NCI-H2196 treated with DMSO at 0.1 percent for 48 hours (cell line): ENCODE data around the gene MUC12.
"Not testable (repeated sequence)": the region's sequence is repeated elsewhere in the genome, so short reads cannot be mapped to it uniquely, and the experiment has no call there.

Experiments used
- DNase-seq: peaks from one replicate; lab custom pipeline; 2025; ENCODE audit not compliant: unreplicated experiment; lab: John Stamatoyannopoulos, UW

The MUC12 gene, protein sequence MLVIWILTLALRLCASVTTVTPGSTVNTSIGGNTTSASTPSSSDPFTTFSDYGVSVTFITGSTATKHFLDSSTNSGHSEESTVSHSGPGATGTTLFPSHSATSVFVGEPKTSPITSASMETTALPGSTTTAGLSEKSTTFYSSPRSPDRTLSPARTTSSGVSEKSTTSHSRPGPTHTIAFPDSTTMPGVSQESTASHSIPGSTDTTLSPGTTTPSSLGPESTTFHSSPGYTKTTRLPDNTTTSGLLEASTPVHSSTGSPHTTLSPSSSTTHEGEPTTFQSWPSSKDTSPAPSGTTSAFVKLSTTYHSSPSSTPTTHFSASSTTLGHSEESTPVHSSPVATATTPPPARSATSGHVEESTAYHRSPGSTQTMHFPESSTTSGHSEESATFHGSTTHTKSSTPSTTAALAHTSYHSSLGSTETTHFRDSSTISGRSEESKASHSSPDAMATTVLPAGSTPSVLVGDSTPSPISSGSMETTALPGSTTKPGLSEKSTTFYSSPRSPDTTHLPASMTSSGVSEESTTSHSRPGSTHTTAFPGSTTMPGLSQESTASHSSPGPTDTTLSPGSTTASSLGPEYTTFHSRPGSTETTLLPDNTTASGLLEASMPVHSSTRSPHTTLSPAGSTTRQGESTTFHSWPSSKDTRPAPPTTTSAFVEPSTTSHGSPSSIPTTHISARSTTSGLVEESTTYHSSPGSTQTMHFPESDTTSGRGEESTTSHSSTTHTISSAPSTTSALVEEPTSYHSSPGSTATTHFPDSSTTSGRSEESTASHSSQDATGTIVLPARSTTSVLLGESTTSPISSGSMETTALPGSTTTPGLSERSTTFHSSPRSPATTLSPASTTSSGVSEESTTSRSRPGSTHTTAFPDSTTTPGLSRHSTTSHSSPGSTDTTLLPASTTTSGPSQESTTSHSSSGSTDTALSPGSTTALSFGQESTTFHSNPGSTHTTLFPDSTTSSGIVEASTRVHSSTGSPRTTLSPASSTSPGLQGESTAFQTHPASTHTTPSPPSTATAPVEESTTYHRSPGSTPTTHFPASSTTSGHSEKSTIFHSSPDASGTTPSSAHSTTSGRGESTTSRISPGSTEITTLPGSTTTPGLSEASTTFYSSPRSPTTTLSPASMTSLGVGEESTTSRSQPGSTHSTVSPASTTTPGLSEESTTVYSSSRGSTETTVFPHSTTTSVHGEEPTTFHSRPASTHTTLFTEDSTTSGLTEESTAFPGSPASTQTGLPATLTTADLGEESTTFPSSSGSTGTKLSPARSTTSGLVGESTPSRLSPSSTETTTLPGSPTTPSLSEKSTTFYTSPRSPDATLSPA (N-terminal part only)

DNA sequence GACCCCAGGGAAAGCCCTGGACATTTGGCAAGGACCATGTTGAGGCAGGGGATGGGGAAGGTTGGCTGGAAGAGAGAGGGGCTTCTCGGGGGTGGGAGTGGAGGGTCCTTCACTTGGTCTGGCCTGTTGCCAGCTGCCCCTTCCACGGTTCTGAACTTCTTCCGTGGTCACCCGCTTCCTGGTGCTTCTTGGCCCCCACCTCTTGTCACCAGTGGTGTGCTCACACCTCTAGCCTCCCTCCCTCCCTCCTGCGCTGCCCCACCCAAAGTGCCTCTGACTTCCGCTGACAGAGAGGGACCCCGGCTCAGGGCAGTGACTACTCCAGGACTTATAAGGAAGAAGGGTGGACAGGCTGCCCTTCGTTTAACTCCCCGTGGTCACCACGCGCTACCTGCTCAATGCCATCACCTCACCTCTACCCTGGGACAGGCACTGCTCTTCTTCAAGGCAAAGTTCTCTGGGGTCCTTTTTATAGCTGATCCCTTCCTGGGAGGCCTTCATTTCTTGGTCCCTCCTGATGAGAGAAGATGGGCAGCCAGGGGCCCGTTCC, at the start of gene MUC12:
Gene MUC12, plus strand, starts transcription at position 500 of the 550 bp plus-strand sequence. CDS start 58 bp downstream, outside the sequence.
- no peak for DNase-seq

DNA sequence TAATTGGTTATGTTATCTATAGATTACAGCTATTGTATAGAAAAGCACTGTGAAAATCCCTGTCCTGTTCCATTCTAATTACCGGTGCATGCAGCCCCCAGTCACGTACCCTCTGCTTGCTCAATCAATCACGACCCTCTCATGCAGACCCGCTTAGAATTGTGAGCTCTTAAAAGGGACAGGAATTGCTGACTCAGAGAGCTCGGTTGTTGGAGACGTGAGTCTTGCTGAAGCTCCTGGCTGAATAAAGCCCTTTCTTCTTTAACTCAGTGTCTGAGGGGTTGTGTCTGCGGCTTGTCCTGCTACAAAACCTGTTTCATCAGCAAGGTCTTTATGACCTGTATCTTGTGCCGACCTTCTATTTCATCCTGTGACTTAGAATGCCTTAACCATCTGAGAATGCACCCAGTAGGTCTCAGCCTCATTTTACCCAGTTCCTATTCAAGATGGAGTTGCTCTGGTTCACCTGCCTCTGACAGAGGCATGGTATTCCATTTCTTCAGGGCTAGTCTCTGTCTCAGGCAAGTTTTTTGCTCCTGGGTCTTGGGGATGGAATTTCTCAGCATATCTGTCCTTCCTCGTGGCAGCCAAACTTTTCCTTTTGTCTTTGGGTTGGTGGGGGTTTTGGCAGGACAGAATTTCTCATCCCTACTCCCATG, 49.5 kb upstream of the MUC12 start:
- DNase-seq = not testable (repeated sequence)

DNA sequence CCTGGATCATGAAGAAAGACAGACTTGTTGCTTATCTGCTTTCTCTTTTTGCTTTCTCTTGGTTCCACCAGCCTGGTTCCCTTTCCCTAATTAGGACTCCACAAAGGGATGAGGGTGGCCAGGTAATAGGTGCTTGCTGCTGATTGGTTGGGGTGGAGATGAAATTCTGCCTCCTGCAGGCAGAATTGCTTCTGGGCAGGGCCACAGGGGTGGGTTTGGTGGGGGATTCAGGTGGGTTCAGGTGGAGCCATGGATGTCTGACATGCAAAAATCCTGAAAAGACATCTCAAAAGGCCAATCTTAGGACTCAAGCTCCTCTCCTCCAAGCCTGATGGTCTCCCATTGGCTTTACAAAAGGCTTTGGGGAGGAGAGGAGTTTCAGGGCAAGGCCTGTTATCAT, 48.3 kb upstream of the MUC12 start:
- DNase-seq = no peak

DNA sequence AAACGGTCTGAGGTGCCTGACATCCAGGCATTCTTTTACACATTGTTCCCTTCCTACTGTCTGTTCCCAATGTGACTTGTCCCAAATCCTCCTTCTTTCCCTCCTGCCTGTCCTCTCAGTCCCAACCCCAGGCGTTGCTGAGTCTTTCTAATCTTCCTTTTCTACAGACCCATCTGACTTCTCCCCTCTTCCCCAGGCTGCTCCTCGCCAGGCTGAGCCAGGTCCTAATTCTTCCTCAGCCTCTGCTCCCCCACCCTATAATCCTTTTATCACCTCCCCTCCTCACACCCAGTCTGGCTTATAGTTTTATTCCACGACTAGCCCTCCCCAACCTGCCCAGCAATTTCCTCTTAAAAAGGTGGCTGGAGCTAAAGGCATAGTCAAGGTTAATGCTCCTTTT, 45.7 kb upstream of the MUC12 start:
- not testable (repeated sequence) for DNase-seq

DNA sequence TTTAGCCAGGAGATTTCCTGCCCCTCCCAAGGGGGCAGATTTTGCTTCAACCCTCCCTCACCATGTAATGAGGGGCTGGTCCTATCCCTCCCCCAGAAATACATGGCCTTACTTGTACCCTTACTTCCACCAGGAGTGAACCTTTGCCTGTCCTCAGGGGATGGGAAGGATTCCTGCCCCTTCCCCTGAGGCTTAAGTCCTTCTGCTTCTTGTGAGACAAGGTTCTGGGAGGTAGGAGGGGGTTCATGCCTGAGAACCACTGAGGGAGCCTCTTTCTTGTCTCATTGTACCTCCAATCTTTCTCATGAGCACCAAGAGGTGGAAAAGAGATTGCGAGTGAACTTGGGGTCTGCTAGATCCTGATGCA, 39.6 kb upstream of the MUC12 start:
- DNase-seq = no peak

DNA sequence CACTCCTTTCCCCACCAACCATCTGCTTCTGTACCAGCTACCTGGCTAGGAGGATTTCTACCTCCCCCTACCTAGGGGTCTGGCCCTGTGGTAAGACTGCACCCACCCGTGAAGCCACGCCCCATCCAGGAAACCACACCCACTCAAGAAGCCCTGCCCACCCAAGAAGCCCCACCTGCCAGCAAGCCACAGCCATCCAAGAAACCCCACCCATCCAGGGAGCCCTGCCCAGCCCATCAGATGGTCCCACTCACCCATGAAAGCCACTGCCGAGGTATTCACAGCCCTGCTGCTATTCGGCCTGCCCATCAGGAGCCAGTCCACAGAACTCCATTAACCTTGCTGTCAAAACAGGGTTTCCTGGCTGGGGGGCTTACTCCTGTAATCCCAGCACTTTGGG, 35.6 kb upstream of the MUC12 start:
- DNase-seq = no peak

DNA sequence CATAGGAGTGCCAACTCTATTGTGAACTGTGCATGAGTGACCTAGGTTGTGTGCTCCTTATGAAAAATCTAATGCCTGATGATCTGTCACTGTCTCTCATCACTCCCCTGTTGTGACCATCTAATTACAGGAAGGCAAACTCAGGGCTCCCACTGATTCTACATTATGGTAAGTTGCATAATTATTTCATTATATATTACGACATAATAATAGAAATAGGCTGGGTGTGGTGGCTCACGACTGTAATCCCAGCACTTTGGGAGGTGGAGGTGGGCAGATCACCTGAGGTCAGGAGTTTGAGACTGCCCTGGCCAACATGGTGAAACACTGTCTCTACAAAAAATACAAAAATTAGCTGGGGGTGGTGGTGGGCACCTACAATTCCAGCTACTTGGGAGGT, 34.0 kb upstream of the MUC12 start:
- DNase-seq = not testable (repeated sequence)

DNA sequence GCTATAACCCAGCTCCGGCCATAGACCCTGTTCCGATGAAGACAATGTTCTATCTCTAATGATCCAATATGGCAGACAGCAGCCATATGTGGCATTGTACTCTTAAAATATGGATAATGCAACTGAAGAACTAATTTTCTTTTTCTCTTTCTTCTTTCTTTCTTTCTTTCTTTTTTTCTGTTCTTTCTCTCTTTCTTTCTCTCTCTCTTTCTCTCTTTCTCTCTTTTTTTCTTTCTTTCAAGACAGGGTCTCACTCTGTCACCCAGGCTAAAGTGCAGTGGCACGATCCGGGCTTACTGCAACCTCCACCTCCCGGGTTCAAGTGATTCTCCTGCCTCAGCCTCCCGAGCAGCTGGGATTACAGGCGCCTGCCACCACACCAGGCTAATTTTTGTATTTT, 33.2 kb upstream of the MUC12 start:
- DNase-seq = not testable (repeated sequence)

DNA sequence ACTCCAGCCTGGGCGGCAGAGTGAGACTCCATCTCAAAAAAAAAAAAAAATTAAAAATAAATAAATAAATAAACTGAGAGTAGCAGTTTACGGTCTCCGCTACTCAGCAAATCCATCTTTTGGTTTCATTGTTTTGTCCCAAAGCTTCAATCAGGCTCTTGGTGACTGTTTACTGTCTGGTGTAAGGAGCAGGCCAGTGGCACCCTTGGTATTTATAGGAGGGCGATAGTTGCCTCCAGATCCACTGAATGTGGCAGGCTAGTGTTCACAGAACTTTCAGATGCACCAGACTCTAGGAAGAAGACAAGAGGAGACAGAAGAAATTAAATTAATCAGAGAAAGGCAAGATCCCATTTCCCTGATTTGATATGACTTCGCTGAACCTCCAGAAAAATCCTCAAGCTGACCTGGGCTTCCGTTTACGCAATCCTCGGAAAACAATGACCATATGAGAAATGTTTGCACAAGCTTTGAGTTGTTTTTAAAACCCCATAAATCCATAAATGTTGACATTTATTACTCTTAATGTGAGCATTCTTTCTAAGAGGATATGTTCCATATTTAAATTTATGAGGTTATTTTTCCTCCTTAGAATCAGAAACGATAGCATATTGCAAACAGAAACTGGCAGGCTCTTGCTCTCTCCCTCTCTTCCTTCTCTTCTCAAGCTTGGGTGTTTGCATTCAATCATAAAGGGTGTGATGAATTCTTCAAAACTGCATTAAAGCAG, 27.2 kb upstream of the MUC12 start:
- no peak for DNase-seq

DNA sequence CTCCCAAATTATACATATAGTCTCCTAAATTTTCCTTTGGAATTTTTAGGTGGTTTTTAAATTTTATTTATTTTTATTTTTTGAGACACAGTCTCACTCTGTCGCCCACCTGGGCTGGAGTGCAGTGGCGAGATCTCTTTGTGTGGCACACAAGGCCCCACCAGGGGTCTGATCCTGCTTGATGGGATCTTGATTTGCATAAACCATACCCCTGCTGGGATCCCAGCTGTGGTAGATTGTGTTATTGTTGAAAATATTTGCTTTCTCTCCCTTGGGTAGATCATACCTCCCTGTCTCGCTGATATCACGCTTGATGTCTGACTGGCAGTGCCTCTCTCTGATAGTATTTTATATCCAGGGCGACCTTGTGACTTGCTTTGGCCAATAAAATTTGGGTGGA, 25.7 kb upstream of the MUC12 start:
- DNase-seq = no peak

DNA sequence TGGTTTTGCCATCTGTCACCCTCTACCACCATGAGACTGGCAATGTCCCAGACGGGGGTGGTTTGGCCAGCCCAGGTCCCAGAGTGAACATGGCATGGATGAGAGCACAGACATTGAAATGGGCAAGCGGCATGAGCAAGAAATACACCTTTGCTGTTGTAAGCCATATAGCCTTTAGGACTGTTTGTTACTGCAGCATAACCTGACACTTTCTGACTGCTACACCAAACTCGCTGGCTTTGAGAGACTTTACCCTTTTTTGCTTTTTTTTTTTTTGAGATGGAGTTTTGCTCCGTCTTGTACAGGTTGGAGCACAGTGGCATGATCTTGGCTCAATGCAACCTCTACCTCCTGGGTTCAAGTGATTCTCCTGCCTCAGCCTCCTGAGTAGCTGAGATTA, 25.2 kb upstream of the MUC12 start:
- DNase-seq = no peak

DNA sequence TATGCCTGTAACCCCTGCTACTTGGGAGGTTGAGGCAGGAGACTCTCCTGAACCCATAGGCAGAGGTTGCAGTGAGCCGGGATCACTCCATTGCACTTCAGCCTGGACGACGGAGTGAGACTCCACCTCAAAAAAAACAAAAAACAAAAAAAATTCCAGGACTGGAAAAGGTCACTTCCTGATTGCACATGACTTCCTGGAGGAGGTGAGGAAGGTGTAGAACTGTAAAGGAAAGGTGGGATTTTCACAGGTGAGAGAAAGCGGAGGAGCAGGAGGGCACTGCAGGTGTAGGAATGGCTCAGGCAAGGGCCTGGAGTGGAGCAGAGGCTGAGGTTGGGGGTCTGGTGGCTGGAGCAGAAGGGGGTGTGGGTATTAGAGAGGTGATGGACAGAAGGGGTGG, 23.3 kb upstream of the MUC12 start:
- no peak for DNase-seq

DNA sequence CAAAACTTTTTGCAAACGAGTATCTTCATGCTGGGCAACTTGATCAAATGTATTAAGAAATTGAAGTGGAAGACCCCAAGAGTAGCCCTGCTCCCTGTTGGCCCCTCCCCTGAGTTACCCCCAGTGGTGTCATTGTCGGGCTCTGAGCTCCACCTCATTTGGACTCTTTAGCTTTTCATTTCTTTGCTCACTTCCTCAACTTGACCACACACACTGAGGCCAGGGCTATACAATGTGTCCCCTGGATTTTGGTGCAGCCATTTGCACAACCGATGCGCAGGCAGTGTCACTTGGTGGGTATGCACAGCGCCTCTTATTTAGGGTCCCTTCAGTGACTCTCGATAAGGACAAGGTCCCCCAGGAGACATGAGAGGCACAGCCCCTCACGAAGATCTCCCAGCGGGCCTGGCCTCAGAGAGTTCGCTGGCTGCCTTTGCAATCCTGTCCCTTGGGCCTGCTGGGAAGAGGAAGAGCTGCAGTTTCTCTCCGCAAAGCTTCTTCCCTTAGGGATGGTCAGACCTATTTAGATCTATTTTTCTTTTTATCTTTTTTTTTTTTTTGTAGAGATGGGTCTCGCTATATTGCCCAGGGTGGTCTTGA, 22.5 kb upstream of the MUC12 start:
- no peak for DNase-seq

DNA sequence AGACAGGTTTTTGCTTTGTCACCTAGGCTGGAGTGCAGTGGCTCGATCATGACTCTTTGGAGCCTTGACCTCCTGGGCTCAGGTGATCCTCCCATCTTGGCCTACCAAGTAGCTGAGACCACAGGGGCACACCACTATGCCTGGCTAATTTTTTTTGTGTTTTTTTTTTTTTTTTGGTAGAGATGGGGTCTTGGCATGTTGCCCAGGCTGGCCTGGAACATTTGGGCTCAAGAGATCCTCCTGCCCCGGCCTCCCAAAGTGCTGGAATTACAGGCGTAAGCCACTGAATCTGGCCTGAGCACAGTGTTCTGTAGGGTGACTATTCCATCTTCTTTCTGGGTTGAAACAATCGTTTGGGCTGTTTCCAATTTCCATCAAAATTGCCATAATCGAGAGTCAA, 21.6 kb upstream of the MUC12 start:
- no peak for DNase-seq

DNA sequence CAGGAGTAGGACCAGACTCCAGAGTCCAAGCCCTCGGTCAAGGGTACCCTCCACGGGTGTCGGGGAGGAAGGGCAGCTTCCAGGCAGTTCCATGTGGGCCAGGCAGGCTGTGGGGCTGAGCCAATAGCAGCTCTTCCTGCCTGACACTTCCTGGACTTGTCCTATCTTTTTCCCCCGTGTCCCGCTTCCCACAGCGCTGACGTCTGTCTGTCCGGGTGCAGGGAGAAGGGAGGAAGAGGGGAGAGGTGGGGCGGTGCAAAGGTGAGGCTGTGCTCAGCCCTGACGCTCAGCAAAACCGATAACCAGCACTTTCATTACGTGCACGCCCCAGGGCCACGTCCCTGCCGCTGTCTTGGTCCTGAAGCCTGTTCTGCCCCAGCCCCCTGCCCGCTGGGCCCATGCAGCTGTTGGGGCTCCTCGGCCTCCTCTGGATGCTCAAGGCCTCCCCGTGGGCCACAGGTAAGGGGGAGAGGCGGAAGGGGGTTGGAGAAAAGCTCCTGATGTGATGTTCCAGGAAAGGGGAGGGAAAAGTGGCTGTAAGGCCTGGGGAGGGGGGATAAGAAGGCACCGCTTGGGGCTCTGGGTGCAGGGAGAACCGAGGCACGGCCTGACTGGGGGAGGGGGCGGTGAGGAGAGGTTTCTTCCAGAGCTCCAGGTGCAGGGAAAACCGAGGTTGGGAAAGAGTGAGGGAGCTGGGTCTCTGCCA, 20.0 kb upstream of the MUC12 start, which contains the start of gene MUC3A:
Gene MUC3A, plus strand, starts transcription at position 308 of the 706 bp plus-strand sequence. Its CDS starts 91 bp downstream, at position 399.
- DNase-seq = no peak

DNA sequence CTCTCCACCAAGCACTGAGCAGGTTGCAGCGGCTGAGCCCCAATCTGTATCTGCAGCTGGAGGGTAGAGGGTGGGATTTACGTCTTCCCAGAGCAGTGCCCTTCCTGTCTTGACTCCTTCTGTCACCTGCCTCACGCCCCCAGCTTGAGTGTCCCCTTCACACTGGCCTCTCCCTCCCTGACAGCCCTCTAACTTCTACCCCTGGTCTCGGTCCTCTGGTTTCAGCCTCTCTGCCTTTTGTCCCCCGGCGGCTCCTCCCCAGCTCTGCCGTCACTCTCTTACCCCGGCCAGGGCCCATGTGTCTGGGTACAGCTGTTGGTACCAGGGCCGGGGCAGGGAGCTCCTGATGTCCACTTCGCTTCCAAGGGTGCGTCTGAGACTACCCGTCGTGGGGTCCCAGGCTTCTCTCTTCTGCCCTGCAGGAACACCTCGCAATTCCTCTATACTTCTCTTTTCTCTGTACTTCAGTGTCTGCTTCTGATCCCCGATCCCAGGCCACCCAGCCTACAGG, 19.4 kb upstream of the MUC12 start:
- no peak for DNase-seq

DNA sequence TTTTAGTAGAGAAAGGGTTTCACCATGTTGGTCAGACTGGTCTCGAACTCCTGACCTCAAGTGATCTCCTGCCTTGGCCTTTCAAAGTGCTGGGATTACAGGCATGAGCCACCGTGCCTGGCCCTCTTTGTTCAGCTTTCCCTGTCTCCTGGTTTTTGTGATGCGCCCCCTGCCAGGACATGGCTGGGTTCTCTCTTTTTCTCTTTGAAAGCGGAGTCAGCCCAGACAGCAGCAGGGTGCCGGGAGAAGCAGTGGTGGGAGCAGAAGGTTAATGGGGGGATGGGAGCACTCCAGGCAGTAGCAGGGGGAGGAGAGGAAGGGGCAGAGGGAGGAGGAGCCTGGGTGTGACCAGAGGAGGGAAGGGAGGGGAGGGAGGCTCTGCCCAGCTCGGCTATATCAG, 18.2 kb upstream of the MUC12 start:
- no peak for DNase-seq

DNA sequence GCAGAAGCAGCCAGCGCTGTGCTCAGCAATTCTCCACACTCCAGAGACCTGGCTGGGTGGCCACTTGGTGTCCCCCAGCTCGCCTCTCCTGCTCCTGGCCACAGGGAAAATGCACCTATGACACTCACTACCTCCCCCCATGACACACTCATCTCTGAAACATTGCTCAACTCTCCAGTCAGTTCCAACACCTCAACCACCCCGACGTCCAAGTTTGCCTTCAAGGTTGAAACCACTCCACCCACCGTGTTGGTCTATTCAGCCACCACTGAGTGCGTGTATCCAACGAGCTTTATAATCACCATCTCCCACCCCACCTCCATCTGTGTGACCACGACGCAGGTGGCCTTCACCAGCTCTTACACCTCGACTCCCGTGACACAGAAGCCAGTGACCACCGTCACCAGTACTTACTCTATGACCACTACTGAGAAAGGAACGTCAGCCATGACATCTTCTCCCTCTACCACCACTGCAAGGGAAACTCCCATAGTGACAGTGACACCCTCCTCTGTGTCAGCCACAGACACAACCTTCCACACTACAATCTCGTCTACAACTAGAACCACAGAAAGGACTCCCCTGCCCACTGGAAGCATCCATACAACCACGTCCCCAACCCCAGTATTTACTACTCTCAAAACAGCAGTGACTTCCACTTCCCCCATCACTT, 17.3 kb upstream of the MUC12 start:
- DNase-seq = no peak
